OCI-LY3 (cell line): ENCODE results near the gene ZBTB16.
A peak's percentile ranks its signal among the peaks of the same experiment; 100 is the strongest.

Experiments used
- H2AFZ ChIP-seq: fragments of 200-600, 300-600 bp; shearing (Covaris generic); 2 replicates; pipeline ENCODE4 v1.6.0; 2014; ENCODE audit warnings: antibody characterized with exemption, low read depth, low read length
- H3K27ac ChIP-seq: fragments of 200-600, 300-600 bp; sonication (generic); 2 replicates; pipeline ENCODE4 v1.5.1; 2014; ENCODE audit warnings: mild to moderate bottlenecking, low read length, moderate library complexity, mixed read lengths
- H3K27me3 ChIP-seq: fragments of 200-600, 300-600 bp; sonication (generic); 2 replicates; pipeline ENCODE4 v1.6.1; 2014; ENCODE audit warnings: low read depth, low read length, mixed read lengths
- H3K36me3 ChIP-seq: fragments of 200-600, 300-600 bp; sonication (generic); replicated peaks from 2 replicates; pipeline ENCODE3; 2014; ENCODE audit warnings: low read depth, low read length, mixed read lengths
- H3K4me1 ChIP-seq: fragments of 300-600, 200-600 bp; sonication (generic); 2 replicates; pipeline ENCODE4 v1.6.1; 2014; ENCODE audit warnings: low read length, mixed read lengths
- H3K4me2 ChIP-seq: fragments of 200-600, 300-600 bp; sonication (generic); 2 replicates; pipeline ENCODE4 v1.6.1; 2014; ENCODE audit warnings: low read length, mixed read lengths
- H3K4me3 ChIP-seq: fragments of 300-600, 200-600 bp; sonication (generic); 2 replicates; pipeline ENCODE4 v1.5.1; 2014; ENCODE audit warnings: antibody characterized with exemption, mild to moderate bottlenecking, low read length, moderate library complexity
- H3K79me2 ChIP-seq: fragments of 300-600, 200-600 bp; shearing (Covaris generic); 2 replicates; pipeline ENCODE4 v1.6.1; 2014; ENCODE audit warnings: mild to moderate bottlenecking, low read length, mixed read lengths
- H3K9ac ChIP-seq: fragments of 300-600, 200-600 bp; shearing (Covaris generic); 2 replicates; pipeline ENCODE4 v1.6.0; 2014; ENCODE audit warnings: mild to moderate bottlenecking, low read length, moderate library complexity
- H3K9me3 ChIP-seq: fragments of 200-600, 300-600 bp; shearing (Covaris generic); 2 replicates; pipeline ENCODE4 v1.6.1; 2014; ENCODE audit warnings: low read length, mixed read lengths; ENCODE audit not compliant: insufficient read depth
- H4K20me1 ChIP-seq: fragments of 200-600, 300-600 bp; sonication (generic); 2 replicates; pipeline ENCODE4 v1.6.1; 2016; ENCODE audit warnings: low read length, mixed read lengths; ENCODE audit not compliant: insufficient read depth
- EZH2phosphoT487 ChIP-seq: fragments of 200-600 bp; shearing (Covaris generic); IDR thresholded peaks from 2 replicates; pipeline ENCODE4 v1.6.1; 2018; ENCODE audit warnings: antibody characterized with exemption, mixed run types, low read depth
- TF ChIP-seq, protein P1 (sequence below): fragments of 200-600, 300-600 bp; sonication (generic); IDR thresholded peaks from 2 replicates; pipeline ENCODE4 v1.5.1; 2014; ENCODE audit warnings: antibody characterized with exemption, low read length, low read depth

Gene ZBTB16

DNA sequence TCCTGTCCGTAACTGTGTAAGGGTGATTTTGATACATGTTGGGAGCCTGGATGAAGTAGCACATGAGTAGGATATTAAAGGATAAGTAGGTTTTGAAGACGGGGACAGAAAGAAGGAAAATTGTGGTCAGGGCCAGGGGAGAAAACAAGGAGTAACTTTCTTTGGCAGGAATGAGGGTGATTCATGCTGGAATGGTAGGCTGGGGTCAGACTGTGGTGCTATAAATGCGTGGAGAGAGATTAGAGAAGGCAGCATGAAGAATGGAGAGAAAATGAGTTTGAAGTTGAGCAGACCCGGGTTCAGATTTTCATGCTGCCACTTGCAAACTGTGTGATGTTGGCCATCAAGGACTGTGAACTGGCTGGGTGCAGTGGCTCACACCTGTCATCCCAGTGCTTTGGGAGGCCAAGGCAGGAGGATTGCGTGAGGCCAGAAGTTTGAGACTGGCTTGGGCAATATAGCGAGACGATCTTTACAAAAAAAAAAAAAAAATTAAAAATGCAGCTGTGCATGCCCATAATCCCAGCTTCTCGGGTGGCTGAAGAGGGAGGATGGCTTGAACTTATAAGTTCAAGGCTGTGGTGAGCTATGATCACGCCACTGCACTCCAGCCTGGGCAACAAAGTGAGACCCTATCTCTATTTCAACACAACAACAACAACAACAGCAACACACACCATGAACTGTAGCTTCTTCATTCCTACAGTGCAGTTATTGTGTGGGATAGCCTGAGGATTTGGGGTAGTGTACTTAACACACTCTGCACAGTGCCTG is 22.3 kb downstream of the ZBTB16 start:
- H4K20me1 ChIP-seq = no peaks in the 10 kb centered on the region
- H3K4me3 ChIP-seq = no peak overlapping the region
- no peak overlapping the region for H2AFZ ChIP-seq
- no peaks in the 10 kb centered on the region for H3K36me3 ChIP-seq
- no peak overlapping the region for H3K27ac ChIP-seq
- H3K4me2 ChIP-seq = no peak overlapping the region
- peaks cover 32% of the 10 kb centered on the region for H3K27me3 ChIP-seq
- H3K9ac ChIP-seq = no peak overlapping the region
- H3K4me1 ChIP-seq = peaks cover 36% of the 10 kb centered on the region
- H3K9me3 ChIP-seq = no peaks in the 10 kb centered on the region
- TF ChIP-seq, protein P1, sequence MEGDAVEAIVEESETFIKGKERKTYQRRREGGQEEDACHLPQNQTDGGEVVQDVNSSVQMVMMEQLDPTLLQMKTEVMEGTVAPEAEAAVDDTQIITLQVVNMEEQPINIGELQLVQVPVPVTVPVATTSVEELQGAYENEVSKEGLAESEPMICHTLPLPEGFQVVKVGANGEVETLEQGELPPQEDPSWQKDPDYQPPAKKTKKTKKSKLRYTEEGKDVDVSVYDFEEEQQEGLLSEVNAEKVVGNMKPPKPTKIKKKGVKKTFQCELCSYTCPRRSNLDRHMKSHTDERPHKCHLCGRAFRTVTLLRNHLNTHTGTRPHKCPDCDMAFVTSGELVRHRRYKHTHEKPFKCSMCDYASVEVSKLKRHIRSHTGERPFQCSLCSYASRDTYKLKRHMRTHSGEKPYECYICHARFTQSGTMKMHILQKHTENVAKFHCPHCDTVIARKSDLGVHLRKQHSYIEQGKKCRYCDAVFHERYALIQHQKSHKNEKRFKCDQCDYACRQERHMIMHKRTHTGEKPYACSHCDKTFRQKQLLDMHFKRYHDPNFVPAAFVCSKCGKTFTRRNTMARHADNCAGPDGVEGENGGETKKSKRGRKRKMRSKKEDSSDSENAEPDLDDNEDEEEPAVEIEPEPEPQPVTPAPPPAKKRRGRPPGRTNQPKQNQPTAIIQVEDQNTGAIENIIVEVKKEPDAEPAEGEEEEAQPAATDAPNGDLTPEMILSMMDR = no peak
- no peak for TF ChIP-seq EZH2phosphoT487
- H3K79me2 ChIP-seq = no peaks in the 10 kb centered on the region

DNA sequence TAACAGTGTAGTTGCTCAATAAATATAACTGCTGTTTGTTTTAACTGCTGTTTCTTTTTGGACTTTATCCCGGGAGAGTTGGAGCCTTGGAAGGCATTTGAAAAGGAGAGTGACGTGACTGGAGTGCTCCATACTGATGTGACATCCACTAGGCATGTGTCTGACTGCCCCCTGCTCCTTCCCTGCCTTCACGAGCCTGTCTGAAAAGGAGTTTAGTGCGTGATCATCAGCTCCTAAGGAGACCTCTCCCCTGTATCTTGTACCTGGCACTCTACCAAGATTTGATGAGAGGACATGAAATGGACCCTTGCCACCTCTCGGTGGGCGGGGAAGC is 22.9 kb downstream of the ZBTB16 start:
- Histone ChIP-seq H3K27ac (no peak overlapping the region), H3K9me3 (no peaks in the 10 kb centered on the region), H3K27me3 (peaks cover 28% of the 10 kb centered on the region), H3K36me3 (no peaks in the 10 kb centered on the region), H2AFZ (no peak overlapping the region), H3K9ac (no peak overlapping the region), H4K20me1 (no peaks in the 10 kb centered on the region), H3K4me2 (no peak overlapping the region), H3K4me3 (no peak overlapping the region), H3K4me1 (peaks cover 30% of the 10 kb centered on the region), H3K79me2 (no peaks in the 10 kb centered on the region)
- TF ChIP-seq, protein P1 = no peak
- no peak for TF ChIP-seq EZH2phosphoT487

- H3K36me3 ChIP-seq = no peaks in the 10 kb centered on the region
- H3K27me3 ChIP-seq = peaks cover 25% of the 10 kb centered on the region
- no peak overlapping the region for H2AFZ ChIP-seq
- no peaks in the 10 kb centered on the region for H3K9me3 ChIP-seq
- H3K4me1 ChIP-seq = peaks cover 27% of the 10 kb centered on the region
- TF ChIP-seq EZH2phosphoT487 = no peak
- H3K4me3 ChIP-seq = no peak overlapping the region
- H3K4me2 ChIP-seq = no peak overlapping the region
- no peak overlapping the region for H3K9ac ChIP-seq
- H3K79me2 ChIP-seq = no peaks in the 10 kb centered on the region
- H4K20me1 ChIP-seq = no peaks in the 10 kb centered on the region
- H3K27ac ChIP-seq = no peak overlapping the region
Measured at GRCh38 chr11:114082767-114083181, 23.3 kb downstream of the ZBTB16 start.

GRCh38 chr11:114083391-114084252 is 24.1 kb downstream of the ZBTB16 start:
- Histone ChIP-seq H3K4me3 (no peak overlapping the region), H3K36me3 (no peaks in the 10 kb centered on the region), H3K4me1 (peaks cover 25% of the 10 kb centered on the region), H4K20me1 (no peaks in the 10 kb centered on the region), H3K27me3 (peaks cover 16% of the 10 kb centered on the region), H3K4me2 (peak overlapping the region; percentile 34), H2AFZ (no peak overlapping the region), H3K79me2 (no peaks in the 10 kb centered on the region), H3K9me3 (no peaks in the 10 kb centered on the region), H3K9ac (no peak overlapping the region), H3K27ac (no peak overlapping the region)
- no peak for TF ChIP-seq EZH2phosphoT487
- TF ChIP-seq, protein P1 = no peak
